Subcutaneous abdominal adipose tissue (tissue), 5 donors: ENCODE results near the gene KLK8.
"Not testable (repeated sequence)": the region's sequence is repeated elsewhere in the genome, so short reads cannot be mapped to it uniquely, and the experiment has no call there.

ENCODE experiments used
- H3K27ac ChIP-seq: one replicate; pipeline ENCODE4 v1.7.0; 2013; ENCODE audit warnings: low read depth, mild to moderate bottlenecking, inconsistent platforms, low read length, moderate library complexity
- H3K27me3 ChIP-seq, 5 donors: one replicate each; pipeline ENCODE4 v1.7.0; 2013; ENCODE audit warnings: low read length in 5 of 5, inconsistent platforms in 1 of 5; ENCODE audit not compliant: control insufficient read depth in 5 of 5, insufficient read depth in 4 of 5
- H3K36me3 ChIP-seq, 5 donors: one replicate each; pipeline ENCODE4 v1.7.0; 2013; ENCODE audit warnings: low read length in 5 of 5; ENCODE audit not compliant: control insufficient read depth in 5 of 5, insufficient read depth in 5 of 5
- H3K4me1 ChIP-seq, 5 donors: one replicate each; pipeline ENCODE4 v1.7.0; 2013; ENCODE audit warnings: low read length in 5 of 5, mild to moderate bottlenecking in 3 of 5, moderate library complexity in 1 of 5; ENCODE audit not compliant: control insufficient read depth in 5 of 5, insufficient read depth in 5 of 5
- H3K4me3 ChIP-seq, 5 donors: one replicate each; pipeline ENCODE4 v1.7.0; 2013; ENCODE audit warnings: low read length in 5 of 5, low read depth in 1 of 5
- H3K9ac ChIP-seq, 5 donors: one replicate each; pipeline ENCODE4 v1.7.0; 2013; ENCODE audit warnings: low read length in 5 of 5, mild to moderate bottlenecking in 4 of 5, moderate library complexity in 3 of 5
- H3K9me3 ChIP-seq, 5 donors: one replicate each; pipeline ENCODE4 v1.7.0; 2013; ENCODE audit warnings: low read length in 5 of 5; ENCODE audit not compliant: control insufficient read depth in 5 of 5
- donor health status: healthy.
- donor health status: healthy.
- donor health status: healthy.
- donor health status: healthy.
- donor health status: healthy.

Gene KLK8

DNA sequence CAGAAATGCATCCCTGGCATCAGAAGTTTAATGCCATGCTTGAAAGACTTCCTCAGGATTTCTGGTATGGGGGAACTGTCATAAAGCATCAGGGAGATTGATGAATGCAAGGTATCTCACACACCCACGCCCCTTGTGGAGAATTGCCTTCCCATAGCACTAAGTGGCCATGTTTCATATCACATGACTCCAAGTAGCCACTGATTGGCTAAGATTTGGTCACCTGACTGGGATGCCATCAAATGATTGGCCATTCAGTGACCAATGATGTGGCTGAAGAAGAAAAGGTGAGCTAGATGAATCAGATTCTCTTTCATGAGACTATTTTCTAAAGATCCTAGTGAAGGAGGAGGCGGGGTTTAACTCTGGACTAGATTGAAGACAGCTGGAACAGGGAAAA is 7.3 kb downstream of the KLK8 start:
- H3K36me3 ChIP-seq: no peaks in the 10 kb centered on the region
- no peaks in the 10 kb centered on the region for H3K4me1 ChIP-seq
- no peak overlapping the region for H3K9ac ChIP-seq
- no peak overlapping the region for H3K4me3 ChIP-seq
- no peak overlapping the region for H3K27ac ChIP-seq
- peaks cover 0 to 4% (median 2%) of the 10 kb centered on the region in 5 donors for H3K9me3 ChIP-seq
- H3K27me3 ChIP-seq: peaks cover 0 to 19% (median 7%) of the 10 kb centered on the region in 5 donors

DNA sequence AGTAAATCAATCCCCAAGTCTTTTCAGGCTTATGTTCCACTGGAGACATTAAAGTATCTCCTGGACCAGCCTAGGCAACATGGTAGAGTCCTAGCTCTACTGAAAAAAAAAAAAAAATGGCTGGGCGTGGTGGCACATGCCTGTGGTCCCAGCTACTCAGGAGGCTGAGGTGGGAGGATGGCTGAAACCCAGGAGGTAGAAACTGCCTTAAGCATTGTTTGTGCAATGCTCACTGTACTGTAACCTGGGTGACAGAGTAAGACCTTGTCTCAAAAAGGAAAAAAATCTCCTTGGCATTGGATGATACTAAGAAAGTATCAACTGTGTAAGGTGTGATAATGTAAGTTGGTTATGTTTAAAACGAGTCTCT is 8.8 kb downstream of the KLK8 start:
- H3K4me1 ChIP-seq: no peaks in the 10 kb centered on the region
- H3K9me3 ChIP-seq: peaks cover 0 to 4% (median 2%) of the 10 kb centered on the region in 5 donors
- no peak overlapping the region for H3K27ac ChIP-seq
- H3K27me3 ChIP-seq: peaks cover 5 to 12% (median 6%) of the 10 kb centered on the region in 5 donors
- H3K36me3 ChIP-seq: no peaks in the 10 kb centered on the region
- no peak overlapping the region for H3K4me3 ChIP-seq
- no peak overlapping the region for H3K9ac ChIP-seq

- not testable (repeated sequence) for H3K9ac ChIP-seq, H3K4me3 ChIP-seq
- H3K27me3 ChIP-seq: peaks cover 9 to 31% (median 18%) of the 10 kb centered on the region in 5 donors
These were observed 17.0 kb downstream of the KLK8 start for GRCh38 chr19:50984416-50984815.

GRCh38 chr19:50983625-50984292 is 17.6 kb downstream of the KLK8 start, which contains the start of gene KLK7:
TSS of gene KLK7 (minus strand) at chr19:50983917. CDS start at chr19:50982399, 1,518 bp downstream.
- Histone ChIP-seq H3K27me3 (peaks cover 9 to 32% (median 17%) of the 10 kb centered on the region in 5 donors), H3K4me1 (no peaks in the 10 kb centered on the region), H3K4me3 (no peak within 1 kb of the TSS), H3K9ac (no peak within 1 kb of the TSS), H3K9me3 (no peaks in the 10 kb centered on the region), H3K36me3 (no peaks in the 10 kb centered on the region), H3K27ac (no peak within 1 kb of the TSS)

More at GRCh38 chr19:50984416-50984815, 17.0 kb downstream of the KLK8 start:
- not testable (repeated sequence) for H3K4me1 ChIP-seq, H3K9me3 ChIP-seq, H3K36me3 ChIP-seq, H3K27ac ChIP-seq

GRCh38 chr19:50982186-50982585 is 19.2 kb downstream of the KLK8 start:
- Histone ChIP-seq H3K4me1 (no peaks in the 10 kb centered on the region), H3K27me3 (peaks cover 12 to 38% (median 18%) of the 10 kb centered on the region in 5 donors), H3K9me3 (no peaks in the 10 kb centered on the region), H3K9ac (no peak overlapping the region), H3K4me3 (no peak overlapping the region), H3K36me3 (no peaks in the 10 kb centered on the region), H3K27ac (no peak overlapping the region)

DNA sequence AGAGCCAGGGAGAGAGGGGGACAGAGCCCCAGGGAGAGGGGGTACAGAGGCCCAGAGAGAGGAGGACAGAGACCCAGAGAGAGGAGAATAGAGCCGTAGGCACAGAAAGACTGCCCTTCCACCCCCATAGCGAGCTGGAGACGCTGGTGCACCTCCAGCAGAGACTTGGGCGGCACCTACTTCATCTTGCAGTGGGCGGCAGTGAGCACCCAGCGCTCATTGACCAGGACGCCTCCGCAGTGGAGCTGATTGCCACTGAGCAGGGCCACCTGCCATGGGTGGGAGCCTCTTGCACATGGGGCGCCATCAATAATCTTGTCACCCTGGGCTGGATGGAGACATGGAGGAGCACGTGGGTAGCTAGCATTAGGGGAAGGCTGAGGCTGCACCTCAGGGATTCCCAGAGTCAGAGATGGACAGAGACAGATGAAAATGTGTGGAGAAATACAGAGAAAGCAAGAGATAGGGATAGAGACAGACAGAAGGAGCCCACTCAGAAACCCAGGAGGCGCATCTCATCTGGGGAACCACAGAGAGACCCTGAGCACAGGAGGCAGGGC is 19.7 kb downstream of the KLK8 start:
- H3K36me3 ChIP-seq: no peaks in the 10 kb centered on the region
- no peaks in the 10 kb centered on the region for H3K9me3 ChIP-seq
- H3K9ac ChIP-seq: no peak overlapping the region

GRCh38 chr19:50980208-50980607 is 21.2 kb downstream of the KLK8 start:
- no peak overlapping the region for H3K27ac ChIP-seq
- H3K36me3 ChIP-seq: no peaks in the 10 kb centered on the region
- H3K9me3 ChIP-seq: no peaks in the 10 kb centered on the region
- H3K4me1 ChIP-seq: no peaks in the 10 kb centered on the region
- H3K9ac ChIP-seq: no peak overlapping the region
- H3K4me3 ChIP-seq: no peak overlapping the region
- H3K27me3 ChIP-seq: peaks cover 17 to 39% (median 22%) of the 10 kb centered on the region in 5 donors

More for the DNA sequence above, 19.7 kb downstream of the KLK8 start:
- Histone ChIP-seq H3K27ac (no peak overlapping the region), H3K27me3 (peaks cover 12 to 38% (median 22%) of the 10 kb centered on the region in 5 donors), H3K4me3 (no peak overlapping the region), H3K4me1 (no peaks in the 10 kb centered on the region)

- peaks cover 17 to 39% (median 22%) of the 10 kb centered on the region in 5 donors for H3K27me3 ChIP-seq
- no peaks in the 10 kb centered on the region for H3K4me1 ChIP-seq
- no peaks in the 10 kb centered on the region for H3K36me3 ChIP-seq
- H3K4me3 ChIP-seq: no peak overlapping the region
- no peaks in the 10 kb centered on the region for H3K9me3 ChIP-seq
- H3K27ac ChIP-seq: no peak overlapping the region
- H3K9ac ChIP-seq: no peak overlapping the region
These were observed 21.6 kb downstream of the KLK8 start for GRCh38 chr19:50979758-50980157.

DNA sequence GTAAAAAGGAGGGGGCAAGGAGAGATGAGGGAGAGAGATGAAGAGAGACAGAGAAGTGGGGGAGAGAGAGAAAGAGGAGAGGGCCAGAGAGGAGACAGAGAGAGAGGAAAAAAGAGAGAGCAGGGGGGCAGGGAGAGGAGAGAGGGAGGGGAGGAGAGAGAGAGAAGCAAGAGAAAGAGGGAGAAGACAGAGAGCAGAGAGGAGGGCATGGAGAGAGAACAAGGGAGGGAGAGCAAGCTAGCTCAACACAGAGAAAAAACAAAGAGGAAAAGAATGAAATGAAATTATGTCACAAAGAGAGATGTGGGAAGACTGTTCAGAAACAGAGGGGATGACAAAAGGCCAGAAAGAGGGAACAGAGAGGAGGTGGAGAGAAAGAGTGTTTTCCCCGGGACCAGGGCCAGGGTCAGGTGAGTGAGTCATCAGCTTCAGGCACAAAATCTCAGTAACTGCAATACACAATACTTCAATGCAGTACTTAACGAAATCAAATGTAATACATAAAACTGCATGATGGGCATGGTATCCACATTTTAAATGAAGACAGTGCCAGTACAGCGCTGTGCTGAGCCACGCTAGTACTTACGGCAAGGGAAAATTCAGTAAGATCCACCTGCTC is 22.5 kb downstream of the KLK8 start:
- H3K9ac ChIP-seq: no peak overlapping the region
- no peaks in the 10 kb centered on the region for H3K9me3 ChIP-seq
- H3K36me3 ChIP-seq: no peaks in the 10 kb centered on the region
- no peak overlapping the region for H3K4me3 ChIP-seq
- H3K27ac ChIP-seq: no peak overlapping the region
- H3K4me1 ChIP-seq: no peaks in the 10 kb centered on the region
- H3K27me3 ChIP-seq: peaks cover 16 to 35% (median 22%) of the 10 kb centered on the region in 5 donors

GRCh38 chr19:50977626-50978025 is 23.8 kb downstream of the KLK8 start:
- Histone ChIP-seq H3K4me1 (no peaks in the 10 kb centered on the region), H3K27me3 (peaks cover 12 to 34% (median 19%) of the 10 kb centered on the region in 5 donors), H3K9me3 (no peaks in the 10 kb centered on the region), H3K27ac (no peak overlapping the region), H3K9ac (no peak overlapping the region), H3K4me3 (no peak overlapping the region), H3K36me3 (no peaks in the 10 kb centered on the region)
